Left lung (tissue), 10 donors: Measurements from ENCODE around the gene YAP1. TPM values are rescaled to one million over a fixed set of nuclear protein-coding genes. Genes with fewer than 3 reads are reported as not detected.
A peak's percentile ranks its signal among the peaks of the same experiment; 100 is the strongest.

Experiments
- ATAC-seq: fragments of 200-7000 bp; cut with Tn5 transposase; one replicate; pipeline ENCODE4 v1.9.1; 2020; ENCODE audit warnings: moderate library complexity
- DNase-seq, 4 donors: peaks; one replicate each; pipeline ENCODE4 v3.0.0-alpha.2; 2013 to 2020
- H3K27ac ChIP-seq, 2 donors: fragments of 200-600 bp; sonication (generic) in 1 of 2; one replicate each; pipeline versions ENCODE4 v1.5.0 to v1.8.0; 2020 to 2021
- H3K27me3 ChIP-seq, 2 donors: fragments of 200-600 bp; sonication (generic) in 1 of 2; one replicate each; pipeline versions ENCODE4 v1.5.0 to v1.8.0; 2020 to 2021
- H3K36me3 ChIP-seq, 2 donors: fragments of 200-600 bp; sonication (generic) in 1 of 2; one replicate each; pipeline versions ENCODE4 v1.5.0 to v1.8.0; 2020 to 2021
- H3K4me1 ChIP-seq, 2 donors: fragments of 200-600 bp; one replicate each; pipeline ENCODE4 v1.8.0; 2021
- H3K4me3 ChIP-seq, 2 donors: fragments of 200-600 bp; sonication (generic) in 1 of 2; one replicate each; pipeline versions ENCODE4 v1.5.0 to v1.8.0; 2020 to 2021; ENCODE audit warnings: mild to moderate bottlenecking in 1 of 2
- H3K9me3 ChIP-seq, 2 donors: fragments of 200-600 bp; sonication (generic) in 1 of 2; one replicate each; pipeline versions ENCODE4 v1.5.0 to v1.8.0; 2020 to 2021
- intact Hi-C, 2 donors: fragments of 100-400 bp; cut with DNase I; formaldehyde crosslinking; loops; one replicate each; pipeline versions ENCODE4 v1.11.2 to v1.14.2; 2022
- polyA plus RNA-seq, 6 donors: library from polyadenylated mRNA; unstranded; fragments of 120-200 nt; gene quantifications; one replicate each; pipeline ENCODE4 v1.2.1, GENCODE V29; 2013; ENCODE audit not compliant: insufficient read length in 6 of 6
- total RNA-seq, 2 donors: library from RNA; stranded (reverse); fragmentation: NEBNext Ultra II Directional; extraction: Animal tissue kit (Norgen Biotek cat#: 25700); gene quantifications; one replicate each; pipeline ENCODE4 v1.2.1, GENCODE V29; 2021
- TF ChIP-seq, protein P1 (sequence below), 2 donors: fragments of 200-600 bp; sonication (generic) in 1 of 2; IDR thresholded peaks; one replicate each; pipeline versions ENCODE4 v1.5.0 to v1.8.0; 2021; ENCODE audit warnings: antibody characterized with exemption in 2 of 2
- donor health status: DM: no; HTN: yes; CAD: no.
- donor health status: DM: no; HTN: no; CAD: no.

YAP1 gene
- total and polyA plus RNA-seq, 8 donors = 105 to 384 (median 335) TPM

GRCh38 chr11:102243399-102243884 lies 133.2 kb downstream of the YAP1 start:
- intact Hi-C loops = no loop called here
- Histone ChIP-seq H3K4me3 (no peak overlapping the region), H3K27ac (no peak overlapping the region), H3K9me3 (no peaks in the 10 kb centered on the region), H3K27me3 (no peaks in the 10 kb centered on the region), H3K4me1 (peaks cover 0 to 2% of the 10 kb centered on the region in 2 donors), H3K36me3 (no peaks in the 10 kb centered on the region)
- TF ChIP-seq, protein P1, sequence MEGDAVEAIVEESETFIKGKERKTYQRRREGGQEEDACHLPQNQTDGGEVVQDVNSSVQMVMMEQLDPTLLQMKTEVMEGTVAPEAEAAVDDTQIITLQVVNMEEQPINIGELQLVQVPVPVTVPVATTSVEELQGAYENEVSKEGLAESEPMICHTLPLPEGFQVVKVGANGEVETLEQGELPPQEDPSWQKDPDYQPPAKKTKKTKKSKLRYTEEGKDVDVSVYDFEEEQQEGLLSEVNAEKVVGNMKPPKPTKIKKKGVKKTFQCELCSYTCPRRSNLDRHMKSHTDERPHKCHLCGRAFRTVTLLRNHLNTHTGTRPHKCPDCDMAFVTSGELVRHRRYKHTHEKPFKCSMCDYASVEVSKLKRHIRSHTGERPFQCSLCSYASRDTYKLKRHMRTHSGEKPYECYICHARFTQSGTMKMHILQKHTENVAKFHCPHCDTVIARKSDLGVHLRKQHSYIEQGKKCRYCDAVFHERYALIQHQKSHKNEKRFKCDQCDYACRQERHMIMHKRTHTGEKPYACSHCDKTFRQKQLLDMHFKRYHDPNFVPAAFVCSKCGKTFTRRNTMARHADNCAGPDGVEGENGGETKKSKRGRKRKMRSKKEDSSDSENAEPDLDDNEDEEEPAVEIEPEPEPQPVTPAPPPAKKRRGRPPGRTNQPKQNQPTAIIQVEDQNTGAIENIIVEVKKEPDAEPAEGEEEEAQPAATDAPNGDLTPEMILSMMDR (IDR thresholded peaks at IDR 0.05) = no peak
- DNase-seq = no peak
- ATAC-seq = no peak

- H3K36me3 ChIP-seq = no peaks in the 10 kb centered on the region
- H3K27ac ChIP-seq = no peak overlapping the region
- intact Hi-C loops = no loop called here
These were observed 134.6 kb downstream of the YAP1 start for GRCh38 chr11:102244681-102245409.

GRCh38 chr11:102251423-102251822 lies 141.2 kb downstream of the YAP1 start:
- no peaks in the 10 kb centered on the region for H3K36me3 ChIP-seq
- no peaks in the 10 kb centered on the region for H3K27me3 ChIP-seq
- H3K4me3 ChIP-seq = no peak overlapping the region
- no peak overlapping the region for H3K27ac ChIP-seq
- TF ChIP-seq, protein P1 (IDR thresholded peaks at IDR 0.05) = no peak
- no peak for DNase-seq
- no peak for ATAC-seq
- H3K9me3 ChIP-seq = no peaks in the 10 kb centered on the region
- no peaks in the 10 kb centered on the region for H3K4me1 ChIP-seq
- intact Hi-C loops = no loop called here

More at GRCh38 chr11:102244681-102245409, 134.6 kb downstream of the YAP1 start:
- peaks cover 0 to 2% of the 10 kb centered on the region in 2 donors for H3K4me1 ChIP-seq
- TF ChIP-seq, protein P1 (IDR thresholded peaks at IDR 0.05) = no peak
- ATAC-seq (no peak), DNase-seq (no peak)
- H3K9me3 ChIP-seq = no peaks in the 10 kb centered on the region
- H3K4me3 ChIP-seq = no peak overlapping the region
- H3K27me3 ChIP-seq = no peaks in the 10 kb centered on the region

DNA sequence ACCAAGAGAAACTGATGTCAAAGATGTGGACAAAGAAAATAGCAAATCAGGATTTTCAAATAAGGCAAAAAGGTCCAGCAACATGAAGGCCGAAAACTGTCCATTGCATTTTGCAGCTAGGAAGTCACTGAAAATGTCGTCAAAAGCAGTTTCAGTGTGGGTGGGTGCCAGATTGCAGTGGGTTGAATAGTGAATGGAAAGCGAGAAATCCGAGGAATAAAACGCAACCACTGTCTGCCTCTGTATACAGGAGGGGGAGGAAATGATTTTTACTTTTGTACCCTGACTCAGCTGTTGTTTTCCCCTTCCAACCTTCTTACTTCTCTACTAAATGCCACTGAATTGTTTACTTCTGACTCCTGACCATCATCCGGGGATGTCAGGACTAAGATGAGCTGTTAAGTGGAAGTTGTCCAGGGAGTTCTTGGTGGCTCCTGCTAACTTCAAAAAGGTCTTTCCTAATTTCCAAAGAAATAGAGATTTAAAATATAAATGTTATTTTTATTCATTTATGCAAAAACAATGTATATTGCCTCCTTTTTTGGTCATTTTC lies 142.2 kb downstream of the YAP1 start:
- intact Hi-C loops = no loop called here
- ATAC-seq (no peak), DNase-seq (no peak)
- Histone ChIP-seq H3K27me3 (no peaks in the 10 kb centered on the region), H3K4me1 (no peaks in the 10 kb centered on the region), H3K27ac (no peak overlapping the region), H3K9me3 (no peaks in the 10 kb centered on the region), H3K36me3 (no peaks in the 10 kb centered on the region), H3K4me3 (no peak overlapping the region)
- TF ChIP-seq, protein P1 (IDR thresholded peaks at IDR 0.05) = no peak

- Histone ChIP-seq H3K4me1 (no peaks in the 10 kb centered on the region), H3K4me3 (no peak overlapping the region), H3K9me3 (no peaks in the 10 kb centered on the region), H3K36me3 (no peaks in the 10 kb centered on the region), H3K27me3 (no peaks in the 10 kb centered on the region), H3K27ac (no peak overlapping the region)
- TF ChIP-seq, protein P1 (IDR thresholded peaks at IDR 0.05) = no peak
- intact Hi-C loops = no loop called here
- DNase-seq = no peak
- ATAC-seq = peak; percentile 54
These were observed 142.9 kb downstream of the YAP1 start for GRCh38 chr11:102253020-102253715.
